ENCODE data around the gene CLTA.
A peak's percentile ranks its signal among the peaks of the same experiment; 100 is the strongest.
"Not testable (repeated sequence)": the region's sequence is repeated elsewhere in the genome, so short reads cannot be mapped to it uniquely, and the experiment has no call there.

The CLTA gene

DNA sequence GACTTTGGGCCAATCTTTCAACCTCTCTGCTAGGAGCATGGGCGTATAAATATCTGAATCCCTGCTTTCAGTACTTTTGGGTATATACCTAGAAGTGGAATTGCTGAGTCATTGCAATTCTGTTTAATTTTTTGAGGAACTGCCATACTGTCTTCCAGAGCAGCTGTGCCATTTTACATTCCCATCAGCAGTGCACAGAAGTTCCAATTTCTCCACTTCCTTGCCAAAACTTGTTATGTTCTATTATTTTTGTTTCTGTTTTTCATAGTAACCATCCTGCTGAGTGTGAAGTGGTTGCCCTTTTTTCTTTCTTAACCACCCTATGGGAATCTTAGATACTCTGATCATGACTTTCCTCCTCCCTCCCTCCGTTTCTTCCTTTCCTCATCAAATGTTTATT, 32.6 kb upstream of the CLTA start:
- no peak for DNase-seq (ENCODE audit: low read depth)

DNA sequence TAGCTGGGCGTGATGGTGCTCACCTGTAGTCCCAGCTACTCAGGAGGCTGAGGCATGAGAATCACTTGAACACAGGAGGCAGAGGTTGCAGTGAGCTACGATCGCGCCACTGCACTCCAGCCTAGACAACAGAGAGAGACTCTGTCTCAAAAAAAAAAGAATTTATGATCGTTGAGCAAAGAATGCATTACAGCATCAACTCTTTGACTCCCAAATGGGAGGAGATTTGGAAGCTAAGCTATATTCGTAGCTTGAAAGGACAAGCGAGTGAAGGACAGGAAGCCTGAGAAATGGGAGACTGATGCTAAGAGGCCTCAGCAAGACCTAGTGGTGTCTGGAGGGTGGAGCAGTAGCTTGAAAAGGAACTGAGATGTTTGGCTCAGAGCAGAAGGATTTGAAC, 31.8 kb upstream of the CLTA start:
- no peak for DNase-seq (ENCODE audit: low read depth)

- not testable (repeated sequence) for DNase-seq (ENCODE audit: low read depth)
Measured at GRCh38 chr9:36159509-36159908, 31.2 kb upstream of the CLTA start.

- not testable (repeated sequence) for DNase-seq (ENCODE audit: low read depth)
Measured at GRCh38 chr9:36160126-36160525, 30.6 kb upstream of the CLTA start.

- DNase-seq (ENCODE audit: low read depth), result no peak
Measured at GRCh38 chr9:36161187-36161586, 29.5 kb upstream of the CLTA start.

- DNase-seq (ENCODE audit: low read depth), result no peak
Measured at GRCh38 chr9:36162211-36162738, 28.4 kb upstream of the CLTA start.

DNA sequence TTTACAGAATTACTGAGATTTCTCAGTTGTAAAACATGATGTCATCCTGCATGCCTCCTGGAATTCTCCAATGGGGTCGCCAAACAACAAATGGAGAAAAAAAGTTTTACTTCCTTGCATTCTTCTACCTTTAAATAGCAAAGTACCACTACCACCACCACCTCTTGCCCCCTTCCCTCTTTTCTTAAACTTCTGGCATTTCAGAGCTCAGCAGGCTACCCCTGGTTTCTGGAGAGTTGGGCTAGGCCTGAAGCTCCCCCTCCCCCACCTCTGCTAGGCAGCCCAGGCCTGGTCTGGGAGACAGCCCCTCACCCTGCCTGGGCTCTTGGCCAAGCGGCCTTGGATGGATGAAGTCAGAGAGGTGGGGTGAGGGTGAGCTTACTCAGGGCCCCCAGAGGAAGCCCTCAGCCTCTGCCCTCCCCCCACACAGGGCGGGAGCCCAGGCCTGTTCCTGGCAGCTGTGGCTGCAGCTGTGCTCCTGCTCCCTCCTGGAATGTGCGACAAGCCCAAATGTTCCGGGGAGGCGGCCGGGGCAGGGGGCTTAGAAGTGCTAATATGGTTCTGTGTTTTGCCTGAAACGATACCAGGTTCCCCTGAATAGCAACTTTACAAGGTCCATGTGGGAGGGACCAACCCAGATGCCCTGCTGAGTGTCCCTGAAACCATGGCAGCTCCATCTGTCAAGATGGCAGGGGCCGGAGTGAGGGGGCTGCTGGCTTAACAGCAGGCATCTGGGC, 27.5 kb upstream of the CLTA start:
- no peak for DNase-seq (ENCODE audit: low read depth)

GRCh38 chr9:36163786-36164170, 26.9 kb upstream of the CLTA start:
- no peak for DNase-seq (ENCODE audit: low read depth)

DNA sequence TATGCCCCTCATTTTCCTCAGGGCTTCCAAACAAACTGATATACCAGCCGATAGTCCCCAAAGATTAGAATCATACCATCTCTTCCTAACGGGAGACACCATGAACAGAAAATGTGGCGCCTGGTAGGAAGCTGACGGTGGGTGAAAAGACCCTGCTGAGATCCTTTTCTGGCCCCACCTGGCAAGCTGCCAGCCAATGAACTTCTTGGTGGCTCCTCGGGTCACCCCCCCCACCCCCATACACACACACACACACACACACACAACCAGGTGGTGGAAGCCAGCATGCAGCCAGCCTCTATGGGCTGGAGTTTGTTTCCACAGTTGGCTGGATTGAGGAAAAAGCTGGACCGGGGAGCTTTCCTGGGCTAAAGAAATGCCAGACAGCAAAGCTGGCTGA, 26.3 kb upstream of the CLTA start:
- DNase-seq (ENCODE audit: low read depth), result no peak

- DNase-seq (ENCODE audit: low read depth), result no peak
Measured at GRCh38 chr9:36164989-36165388, 25.7 kb upstream of the CLTA start.

GRCh38 chr9:36165826-36166167, 24.9 kb upstream of the CLTA start:
- no peak for DNase-seq (ENCODE audit: low read depth)

DNA sequence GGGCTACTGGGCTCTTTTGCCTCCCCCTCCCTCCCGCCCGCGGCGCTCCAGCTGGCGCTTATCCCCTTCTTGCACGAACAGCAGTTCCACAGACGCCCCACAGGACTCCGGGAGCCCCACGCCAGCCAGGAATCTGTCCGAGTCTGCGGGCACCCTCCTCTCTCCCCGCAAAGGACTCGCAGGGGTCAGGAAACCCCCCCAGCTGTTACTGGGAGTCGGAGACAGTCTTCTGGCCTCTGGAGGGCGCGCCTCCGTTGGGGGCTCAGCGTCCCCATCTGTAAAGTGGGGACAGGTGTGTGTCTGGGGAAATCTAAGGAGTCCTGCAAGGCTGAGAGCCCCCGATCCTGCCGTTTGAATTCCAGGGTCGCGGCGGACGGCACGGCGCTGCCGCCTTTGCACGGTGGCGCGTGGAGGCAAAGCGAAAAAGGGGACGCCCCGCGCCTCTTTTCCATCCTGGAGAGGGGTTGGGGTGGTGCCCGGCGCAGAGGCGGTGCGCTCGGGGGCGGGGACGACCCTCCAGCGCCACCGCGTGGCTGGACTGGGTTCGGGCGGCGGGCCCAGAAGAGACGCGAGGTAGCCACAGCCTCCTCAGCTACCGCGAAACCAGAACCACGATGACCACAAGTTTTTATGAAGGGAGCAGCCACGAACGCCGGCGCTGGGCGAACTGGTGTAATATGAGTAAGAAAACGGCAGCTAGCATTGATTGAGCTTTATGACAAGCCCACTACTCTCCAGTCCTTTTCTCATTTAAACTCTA, 24.4 kb upstream of the CLTA start:
- DNase-seq (ENCODE audit: low read depth), result peak; percentile 71

DNA sequence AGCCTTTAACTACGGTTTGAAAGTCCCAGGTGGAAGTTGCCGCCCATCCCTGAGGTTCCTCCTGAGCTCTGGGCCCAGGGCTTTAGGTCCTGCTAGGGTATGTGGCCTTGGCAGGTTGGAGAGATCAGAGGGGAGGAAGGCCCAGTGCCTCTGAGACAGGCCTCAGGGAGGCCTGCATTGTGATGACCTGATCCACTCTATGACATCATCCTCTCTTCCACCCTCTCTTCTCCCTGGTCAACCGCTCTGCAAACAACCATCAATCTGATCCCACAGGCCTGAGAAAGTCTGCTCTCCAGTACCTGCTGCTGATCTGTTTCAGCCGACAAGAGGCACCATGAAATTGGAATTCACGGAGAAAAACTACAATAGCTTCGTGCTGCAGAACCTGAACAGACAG, 21.6 kb upstream of the CLTA start, which contains the start of gene CCIN:
Gene CCIN (plus strand): TSS at position 223 of the 400 bp plus-strand sequence. CDS start 115 bp downstream, at position 338.
- no peak for DNase-seq (ENCODE audit: low read depth)

DNA sequence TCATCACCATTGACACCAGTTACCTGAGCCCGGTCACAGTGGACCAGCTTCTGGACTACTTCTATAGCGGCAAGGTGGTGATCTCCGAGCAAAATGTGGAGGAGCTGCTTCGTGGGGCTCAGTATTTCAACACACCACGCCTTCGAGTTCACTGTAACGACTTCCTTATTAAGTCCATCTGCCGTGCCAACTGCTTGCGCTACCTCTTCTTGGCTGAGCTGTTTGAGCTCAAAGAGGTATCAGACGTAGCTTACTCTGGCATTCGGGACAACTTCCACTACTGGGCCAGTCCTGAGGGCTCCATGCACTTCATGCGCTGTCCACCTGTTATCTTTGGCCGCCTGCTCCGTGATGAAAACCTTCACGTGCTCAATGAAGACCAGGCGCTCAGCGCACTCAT, 21.0 kb upstream of the CLTA start:
- DNase-seq (ENCODE audit: low read depth), result no peak

- no peak for DNase-seq (ENCODE audit: low read depth)
Measured at GRCh38 chr9:36170531-36170930, 20.2 kb upstream of the CLTA start.

- no peak for DNase-seq (ENCODE audit: low read depth)
Measured at GRCh38 chr9:36173861-36174260, 16.9 kb upstream of the CLTA start.

DNA sequence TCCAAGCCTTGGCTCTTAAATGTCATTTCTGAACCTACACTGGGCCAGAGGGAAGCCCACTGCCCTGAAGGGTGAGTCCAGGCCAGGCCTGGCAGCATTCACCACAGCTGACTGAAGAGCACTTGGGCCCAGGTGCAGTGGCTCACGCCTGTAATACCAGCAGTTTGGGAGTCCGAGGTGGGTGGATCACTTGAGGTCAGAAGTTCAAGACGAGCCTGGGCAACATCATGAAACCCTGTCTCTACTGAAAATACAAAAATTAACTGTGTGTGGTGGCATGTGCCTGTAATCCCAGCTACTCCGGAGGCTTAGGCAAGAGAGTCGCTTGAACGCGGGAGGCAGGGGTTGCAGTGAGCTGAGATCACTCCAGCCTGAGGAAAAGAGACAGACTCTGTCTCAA, 16.4 kb upstream of the CLTA start:
- no peak for DNase-seq (ENCODE audit: low read depth)

- DNase-seq (ENCODE audit: low read depth), result no peak
Measured at GRCh38 chr9:36174731-36175130, 16.0 kb upstream of the CLTA start.

- DNase-seq (ENCODE audit: low read depth), result not testable (repeated sequence)
Measured at GRCh38 chr9:36175209-36175608, 15.5 kb upstream of the CLTA start.

- not testable (repeated sequence) for DNase-seq (ENCODE audit: low read depth)
Measured at GRCh38 chr9:36176496-36176895, 14.2 kb upstream of the CLTA start.

GRCh38 chr9:36177571-36177970, 13.2 kb upstream of the CLTA start:
- DNase-seq (ENCODE audit: low read depth), result no peak

GRCh38 chr9:36180243-36180642, 10.5 kb upstream of the CLTA start:
- not testable (repeated sequence) for DNase-seq (ENCODE audit: low read depth)

GRCh38 chr9:36187414-36187813, 3.3 kb upstream of the CLTA start:
- no peak for DNase-seq (ENCODE audit: low read depth)
